ENCODE data around the gene ARHGAP5.

- no peak for TF ChIP-seq CTCF (IDR thresholded peaks at IDR 0.05)
- TF ChIP-seq POLR2AphosphoS5 (IDR thresholded peaks at IDR 0.05) = no peak
Observed at GRCh38 chr14:32189811-32190210, 112.7 kb downstream of the ARHGAP5 start.

Data from breast epithelium (tissue), 3 donors.